ENCODE measurements around the gene HEPH.

GRCh38 chrX:66163447-66163846 is 600 bp upstream of the HEPH start:
- no peak for TF ChIP-seq KDM1A (IDR thresholded peaks at IDR 0.05; ENCODE audit: low read depth)
- no peak for TF ChIP-seq EP300 (IDR thresholded peaks at IDR 0.05)
- no peak for TF ChIP-seq TP53 (CRISPR knock-in tag; IDR thresholded peaks at IDR 0.05)

Measured in A549 (cell line).